NCI-H1417 (cell line): ENCODE data around the gene MEGF10.
"Not testable (repeated sequence)": the region's sequence is repeated elsewhere in the genome, so short reads cannot be mapped to it uniquely, and the experiment has no call there.

ENCODE experiments used
- DNase-seq, 3 experiments: peaks; one replicate each; lab custom pipeline; 2025; lab: John Stamatoyannopoulos, UW

MEGF10 gene

GRCh38 chr5:127298036-127298429 is 7.4 kb downstream of the MEGF10 start:
- DNase-seq, result no peak

GRCh38 chr5:127298656-127299055 is 8.1 kb downstream of the MEGF10 start:
- no peak for DNase-seq

- peak; percentile 8 to 77 (median 25) for DNase-seq
Observed at GRCh38 chr5:127299678-127300077, 9.1 kb downstream of the MEGF10 start.

GRCh38 chr5:127302509-127302908 is 11.9 kb downstream of the MEGF10 start:
- DNase-seq, result no peak

- peak in 1 of 3 experiments; percentile 3 for DNase-seq
Observed at GRCh38 chr5:127303404-127303803, 12.8 kb downstream of the MEGF10 start.

GRCh38 chr5:127305493-127305892 is 14.9 kb downstream of the MEGF10 start:
- no peak for DNase-seq

GRCh38 chr5:127306036-127306435 is 15.4 kb downstream of the MEGF10 start:
- DNase-seq, result no peak

- DNase-seq, result no peak
Observed at GRCh38 chr5:127306647-127307046, 16.1 kb downstream of the MEGF10 start.

GRCh38 chr5:127307868-127308267 is 17.3 kb downstream of the MEGF10 start:
- DNase-seq, result no peak

GRCh38 chr5:127308325-127308724 is 17.7 kb downstream of the MEGF10 start:
- not testable (repeated sequence) for DNase-seq

- no peak for DNase-seq
Observed at GRCh38 chr5:127308945-127309344, 18.3 kb downstream of the MEGF10 start.

GRCh38 chr5:127311349-127311748 is 20.8 kb downstream of the MEGF10 start:
- peak in 2 of 3 experiments; percentile 40 to 87 for DNase-seq

- peak in 1 of 3 experiments; percentile 50 for DNase-seq
Observed at GRCh38 chr5:127311781-127312525, 21.4 kb downstream of the MEGF10 start.

GRCh38 chr5:127313379-127313778 is 22.8 kb downstream of the MEGF10 start:
- DNase-seq, result no peak

- peak in 2 of 3 experiments; percentile 16 to 68 for DNase-seq
Observed at GRCh38 chr5:127313847-127314473, 23.4 kb downstream of the MEGF10 start.

GRCh38 chr5:127316011-127316410 is 25.4 kb downstream of the MEGF10 start:
- DNase-seq, result no peak

- DNase-seq, result not testable (repeated sequence)
Observed at GRCh38 chr5:127317385-127317784, 26.8 kb downstream of the MEGF10 start.

- no peak for DNase-seq
Observed at GRCh38 chr5:127320032-127320965, 29.7 kb downstream of the MEGF10 start.

GRCh38 chr5:127321465-127321864 is 30.9 kb downstream of the MEGF10 start:
- DNase-seq, result no peak

- no peak for DNase-seq
Observed at GRCh38 chr5:127322403-127322802, 31.8 kb downstream of the MEGF10 start.

GRCh38 chr5:127324756-127325155 is 34.2 kb downstream of the MEGF10 start:
- DNase-seq, result no peak

GRCh38 chr5:127326431-127326830 is 35.8 kb downstream of the MEGF10 start:
- DNase-seq, result no peak
